Colonic mucosa (tissue), 4 donors: Measurements from ENCODE around the gene PRPF19. TPM values are rescaled to one million over a fixed set of nuclear protein-coding genes. Genes with fewer than 3 reads are reported as not detected.
A peak's percentile ranks its signal among the peaks of the same experiment; 100 is the strongest.

Experiments
- DNase-seq: peaks from one replicate; pipeline ENCODE4 v3.0.0-alpha.2; 2020
- H3K27ac ChIP-seq: fragments of 200-600 bp; one replicate; pipeline ENCODE4 v1.8.0; 2021
- H3K27me3 ChIP-seq: fragments of 200-600 bp; one replicate; pipeline ENCODE4 v1.8.0; 2021
- H3K36me3 ChIP-seq: fragments of 200-600 bp; one replicate; pipeline ENCODE4 v1.8.0; 2021
- H3K4me1 ChIP-seq: fragments of 200-600 bp; one replicate; pipeline ENCODE4 v1.8.0; 2021; ENCODE audit warnings: mild to moderate bottlenecking
- H3K4me3 ChIP-seq: fragments of 200-600 bp; one replicate; pipeline ENCODE4 v1.8.0; 2021
- H3K9ac ChIP-seq, 2 donors: one replicate each; pipeline ENCODE4 v1.7.0; 2013; ENCODE audit warnings: control low read depth in 2 of 2, low read depth in 2 of 2, low read length in 2 of 2
- H3K9me3 ChIP-seq: fragments of 200-600 bp; one replicate; pipeline ENCODE4 v1.8.0; 2021
- intact Hi-C: fragments of 100-400 bp; cut with DNase I; formaldehyde crosslinking; loops from one replicate; pipeline ENCODE4 v1.14.1; 2022
- total RNA-seq, 2 donors: library from RNA; stranded (reverse); fragmentation: NEBNext Ultra II Directional in 1 of 2; extraction: Animal tissue kit (Norgen Biotek cat#: 25700) in 1 of 2; gene quantifications; one replicate each; pipeline ENCODE4 v1.2.1, GENCODE V29; 2021
- TF ChIP-seq, protein P1 (sequence below): fragments of 200-600 bp; IDR thresholded peaks from one replicate; pipeline ENCODE4 v1.8.0; 2022; ENCODE audit warnings: antibody characterized with exemption, mild to moderate bottlenecking
- donor health status: healthy.
- donor health status: DM: no; HTN: no; CAD: no.
- donor health status: DM: no; HTN: no; CAD: no.

The PRPF19 gene
- total RNA-seq, 2 donors from 2014 or later = 59.3 to 172 TPM

DNA sequence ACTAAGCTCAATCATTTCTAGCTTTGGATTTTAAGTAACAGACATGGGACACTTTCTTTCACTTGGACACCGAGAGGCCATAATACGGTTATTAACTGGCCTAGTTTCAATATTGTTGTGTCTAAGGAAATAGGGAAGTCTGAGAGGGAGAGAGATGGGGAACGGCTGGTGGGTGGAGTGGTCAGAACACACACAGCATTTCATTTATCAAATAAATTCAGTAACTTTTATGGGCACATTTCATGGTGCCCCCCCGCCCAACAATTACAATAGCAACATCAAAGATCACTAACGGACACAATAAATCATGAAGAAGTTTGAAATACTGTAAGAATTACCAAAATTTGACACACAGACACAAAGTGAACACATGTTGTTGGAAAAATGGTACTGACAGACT, 10.7 kb downstream of the PRPF19 start:
- peak; percentile 76 for DNase-seq
- TF ChIP-seq, protein P1, sequence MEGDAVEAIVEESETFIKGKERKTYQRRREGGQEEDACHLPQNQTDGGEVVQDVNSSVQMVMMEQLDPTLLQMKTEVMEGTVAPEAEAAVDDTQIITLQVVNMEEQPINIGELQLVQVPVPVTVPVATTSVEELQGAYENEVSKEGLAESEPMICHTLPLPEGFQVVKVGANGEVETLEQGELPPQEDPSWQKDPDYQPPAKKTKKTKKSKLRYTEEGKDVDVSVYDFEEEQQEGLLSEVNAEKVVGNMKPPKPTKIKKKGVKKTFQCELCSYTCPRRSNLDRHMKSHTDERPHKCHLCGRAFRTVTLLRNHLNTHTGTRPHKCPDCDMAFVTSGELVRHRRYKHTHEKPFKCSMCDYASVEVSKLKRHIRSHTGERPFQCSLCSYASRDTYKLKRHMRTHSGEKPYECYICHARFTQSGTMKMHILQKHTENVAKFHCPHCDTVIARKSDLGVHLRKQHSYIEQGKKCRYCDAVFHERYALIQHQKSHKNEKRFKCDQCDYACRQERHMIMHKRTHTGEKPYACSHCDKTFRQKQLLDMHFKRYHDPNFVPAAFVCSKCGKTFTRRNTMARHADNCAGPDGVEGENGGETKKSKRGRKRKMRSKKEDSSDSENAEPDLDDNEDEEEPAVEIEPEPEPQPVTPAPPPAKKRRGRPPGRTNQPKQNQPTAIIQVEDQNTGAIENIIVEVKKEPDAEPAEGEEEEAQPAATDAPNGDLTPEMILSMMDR = no peak
- Histone ChIP-seq H3K36me3 (peaks cover 17% of the 10 kb centered on the region), H3K27me3 (no peaks in the 10 kb centered on the region), H3K9ac (no peak overlapping the region), H3K27ac (no peak overlapping the region), H3K9me3 (no peaks in the 10 kb centered on the region), H3K4me1 (no peaks in the 10 kb centered on the region), H3K4me3 (no peak overlapping the region)
- intact Hi-C loops = loop anchor here (5.0 kb wide), 1 partner anchor 118 kb away; no protein-coding TSS in a partner anchor

DNA sequence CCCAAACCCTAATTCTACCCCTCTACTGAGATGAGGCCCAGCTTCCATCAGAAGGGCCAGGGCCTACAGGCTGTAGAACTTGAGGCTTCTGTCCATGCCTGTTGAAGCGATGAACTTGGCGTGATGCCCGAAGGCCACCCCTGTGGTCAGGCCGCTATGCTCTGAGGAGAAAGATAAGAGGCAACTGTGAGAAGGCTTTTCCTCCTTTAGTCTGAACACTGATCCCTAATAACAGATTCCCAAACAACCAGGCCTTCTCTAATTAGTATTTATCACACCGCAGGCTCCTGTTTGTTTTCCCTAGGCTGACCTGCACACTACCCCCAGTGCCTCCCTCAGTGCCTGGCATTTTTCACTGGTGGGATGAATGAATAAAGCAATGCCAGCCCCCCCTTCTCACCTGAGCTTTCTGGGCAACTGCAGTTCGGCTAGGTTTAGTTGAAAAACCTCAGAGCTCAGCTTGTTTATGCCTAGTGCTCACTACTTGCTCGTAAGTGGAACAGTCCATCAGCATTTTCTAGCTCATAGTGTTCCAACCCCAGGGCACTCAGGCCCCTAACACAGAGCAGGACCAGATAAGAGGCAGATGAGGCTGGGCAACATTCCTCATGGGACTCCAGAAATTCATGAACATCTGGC, 15.2 kb downstream of the PRPF19 start:
- no peaks in the 10 kb centered on the region for H3K4me1 ChIP-seq
- DNase-seq = no peak
- no peak overlapping the region for H3K4me3 ChIP-seq
- no peaks in the 10 kb centered on the region for H3K9me3 ChIP-seq
- no peak overlapping the region for H3K27ac ChIP-seq
- TF ChIP-seq, protein P1 = no peak
- no peak overlapping the region for H3K9ac ChIP-seq
- H3K36me3 ChIP-seq = peaks cover 4% of the 10 kb centered on the region
- intact Hi-C loops = loop anchor here (5.0 kb wide), 1 partner anchor 59 kb away; no protein-coding TSS in a partner anchor
- no peaks in the 10 kb centered on the region for H3K27me3 ChIP-seq

DNA sequence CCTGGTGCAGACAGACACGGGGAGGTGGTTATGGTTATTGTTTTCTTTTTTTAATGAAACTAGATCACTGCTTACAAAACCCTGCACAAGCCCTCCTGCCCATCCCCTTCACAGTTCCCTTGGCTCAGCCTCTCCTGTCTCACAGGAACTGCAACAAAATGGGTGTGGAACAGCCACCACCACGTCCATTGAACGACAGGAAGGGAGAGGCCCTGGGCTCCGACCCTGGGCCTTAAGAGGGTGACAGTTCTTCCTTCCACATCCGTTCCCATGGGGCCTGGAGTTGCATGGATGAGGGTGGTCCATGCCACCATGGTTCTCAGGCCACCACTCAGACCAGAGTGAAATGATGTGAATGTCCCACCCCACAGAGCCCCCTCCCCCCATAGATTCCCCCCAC, 15.7 kb downstream of the PRPF19 start:
- no peak for DNase-seq
- H3K36me3 ChIP-seq = no peaks in the 10 kb centered on the region
- H3K9ac ChIP-seq = no peak overlapping the region
- TF ChIP-seq, protein P1 = no peak
- H3K4me3 ChIP-seq = no peak overlapping the region
- no peaks in the 10 kb centered on the region for H3K9me3 ChIP-seq
- intact Hi-C loops = loop anchor here (5.0 kb wide), 1 partner anchor 58 kb away; no protein-coding TSS in a partner anchor
- no peak overlapping the region for H3K27ac ChIP-seq
- H3K4me1 ChIP-seq = no peaks in the 10 kb centered on the region
- H3K27me3 ChIP-seq = no peaks in the 10 kb centered on the region

DNA sequence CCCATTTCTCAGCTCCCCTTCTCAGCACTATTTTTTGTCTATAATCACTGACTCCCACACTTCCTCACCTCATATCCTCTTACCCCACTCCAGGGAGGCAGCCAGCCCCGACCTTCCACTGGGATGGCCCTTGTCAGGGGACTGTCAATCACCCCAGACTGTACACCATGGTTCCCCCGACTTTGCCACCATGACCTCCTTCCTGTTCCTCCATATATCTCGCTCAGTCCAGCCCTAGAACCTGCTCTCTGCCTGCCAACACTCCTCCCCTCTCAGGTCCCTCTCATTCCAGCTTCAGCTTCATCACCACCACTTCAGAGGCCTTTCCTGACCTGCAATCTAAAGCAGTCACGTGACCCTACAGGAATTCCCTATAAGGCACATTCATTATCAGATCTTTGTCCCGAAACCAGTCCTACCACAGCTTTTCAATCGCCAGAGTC, 16.5 kb downstream of the PRPF19 start:
- no peak overlapping the region for H3K4me3 ChIP-seq

DNA sequence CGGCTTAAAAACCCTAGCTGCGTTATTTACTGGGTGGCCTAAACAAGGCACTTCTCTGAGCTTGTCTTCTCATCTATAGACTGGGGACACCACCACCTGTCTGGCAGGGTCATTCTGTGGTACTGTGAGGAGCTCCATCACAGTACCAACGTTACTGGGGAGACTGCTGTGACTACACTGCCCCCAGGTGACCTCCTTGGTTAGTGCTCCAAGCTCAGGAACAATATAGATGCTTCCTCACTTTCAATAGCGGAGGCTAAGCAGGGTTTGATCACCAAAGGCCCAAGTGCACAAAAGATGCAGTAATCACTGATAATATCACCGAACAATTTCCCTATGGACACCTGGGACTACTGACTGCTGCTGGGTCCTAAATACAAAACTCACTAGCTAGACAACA, 18.8 kb downstream of the PRPF19 start:
- peak; percentile 64 for DNase-seq
- Histone ChIP-seq H3K9ac (no peak overlapping the region), H3K4me3 (no peak overlapping the region), H3K27me3 (no peaks in the 10 kb centered on the region), H3K9me3 (no peaks in the 10 kb centered on the region), H3K4me1 (no peaks in the 10 kb centered on the region), H3K27ac (no peak overlapping the region), H3K36me3 (no peaks in the 10 kb centered on the region)
- intact Hi-C loops = no loop called here
- TF ChIP-seq, protein P1 = peak; percentile 54

More for the DNA sequence above, 16.5 kb downstream of the PRPF19 start:
- no peaks in the 10 kb centered on the region for H3K4me1 ChIP-seq
- no peaks in the 10 kb centered on the region for H3K9me3 ChIP-seq
- H3K36me3 ChIP-seq = no peaks in the 10 kb centered on the region
- intact Hi-C loops = loop anchor here (5.0 kb wide), 1 partner anchor 58 kb away; no protein-coding TSS in a partner anchor
- H3K27ac ChIP-seq = no peak overlapping the region
- DNase-seq = no peak
- TF ChIP-seq, protein P1 = no peak
- no peaks in the 10 kb centered on the region for H3K27me3 ChIP-seq
- H3K9ac ChIP-seq = no peak overlapping the region
